CD14-positive monocyte (primary cell): Measurements from ENCODE around the gene GLYATL1. TPM values are rescaled to one million over a fixed set of nuclear protein-coding genes. Genes with fewer than 3 reads are reported as not detected.

ENCODE experiments used
- DNase-seq, 3 donors: peaks; one replicate each; pipeline ENCODE4 v3.0.0-alpha.2; 2011 to 2022
- H2AFZ ChIP-seq: 2 replicates; pipeline ENCODE4 v1.6.0; 2012; ENCODE audit warnings: mild to moderate bottlenecking, low read depth, low read length, inconsistent platforms; ENCODE audit not compliant: insufficient read depth, poor library complexity, severe bottlenecking
- H3K27ac ChIP-seq, 2 donors: 1 replicate in 1 of 2; 2 replicates in 1 of 2; pipeline ENCODE4 v1.5.1; 2012 to 2013; ENCODE audit warnings: low read length in 2 of 2, control low read depth in 1 of 2, inconsistent platforms in 1 of 2, low read depth in 1 of 2, mild to moderate bottlenecking in 1 of 2
- H3K27me3 ChIP-seq, 2 donors: one replicate each; pipeline versions ENCODE4 v1.6.0 to v1.6.1; 2011 to 2013; ENCODE audit warnings: low read length in 2 of 2; ENCODE audit not compliant: control insufficient read depth in 2 of 2, insufficient read depth in 2 of 2
- H3K36me3 ChIP-seq, 2 donors: replicated peaks in 1 of 2; 1 replicate in 1 of 2; 2 replicates in 1 of 2; pipeline versions ENCODE4 v1.5.1 to v1.6.1; 2012 to 2013; ENCODE audit warnings: low read length in 2 of 2, control low read depth in 1 of 2, inconsistent platforms in 1 of 2, mild to moderate bottlenecking in 1 of 2; ENCODE audit not compliant: insufficient read depth in 2 of 2, control insufficient read depth in 1 of 2
- H3K4me1 ChIP-seq, 2 donors: 1 replicate in 1 of 2; 2 replicates in 1 of 2; pipeline versions ENCODE4 v1.5.1 to v1.6.1; 2012 to 2013; ENCODE audit warnings: low read length in 2 of 2, control low read depth in 1 of 2, inconsistent platforms in 1 of 2, mild to moderate bottlenecking in 1 of 2, moderate library complexity in 1 of 2; ENCODE audit not compliant: insufficient read depth in 2 of 2, control insufficient read depth in 1 of 2
- H3K4me2 ChIP-seq: replicated peaks from 2 replicates; pipeline ENCODE3; 2012; ENCODE audit warnings: low read length, moderate library complexity, mild to moderate bottlenecking; ENCODE audit not compliant: poor library complexity, severe bottlenecking; ENCODE audit errors: extremely low read depth
- H3K4me3 ChIP-seq, 3 experiments: fragments of 200-600 bp in 1 of 3; sonication (generic) in 1 of 3; replicated peaks in 1 of 3; 1 replicate in 2 of 3; 2 replicates in 1 of 3; pipeline ENCODE4 v1.5.1; 2011 to 2013; ENCODE audit warnings: low read length in 3 of 3, mild to moderate bottlenecking in 3 of 3, control low read depth in 2 of 3, low read depth in 2 of 3, inconsistent platforms in 1 of 3, moderate library complexity in 1 of 3
- H3K79me2 ChIP-seq: 2 replicates; pipeline ENCODE4 v1.6.0; 2012; ENCODE audit warnings: mild to moderate bottlenecking, control low read depth, inconsistent platforms, low read length, moderate library complexity; ENCODE audit not compliant: insufficient read depth
- H3K9ac ChIP-seq: 2 replicates; pipeline ENCODE4 v1.6.0; 2017; ENCODE audit warnings: low read length, mild to moderate bottlenecking; ENCODE audit not compliant: insufficient read depth, poor library complexity, severe bottlenecking
- H3K9me3 ChIP-seq, 2 donors: replicated peaks in 1 of 2; 1 replicate in 1 of 2; 2 replicates in 1 of 2; pipeline versions ENCODE4 v1.5.1 to v1.6.1; 2012 to 2013; ENCODE audit warnings: low read length in 2 of 2, control low read depth in 1 of 2; ENCODE audit not compliant: control insufficient read depth in 1 of 2, insufficient read depth in 1 of 2
- H4K20me1 ChIP-seq: 2 replicates; pipeline ENCODE4 v1.6.0; 2012; ENCODE audit warnings: mild to moderate bottlenecking, low read length, control low read depth, moderate library complexity; ENCODE audit not compliant: insufficient read depth
- H3K27ac Mint-ChIP-seq, 7 donors: one replicate each; pipeline ENCODE4 v1.8.0; 2020; ENCODE audit warnings: mild to moderate bottlenecking in 7 of 7, mixed read lengths in 7 of 7, moderate library complexity in 6 of 7, inconsistent platforms in 2 of 7
- H3K27me3 Mint-ChIP-seq, 3 donors: one replicate each; pipeline ENCODE4 v1.8.0; 2021 to 2022; ENCODE audit warnings: low read depth in 3 of 3, mild to moderate bottlenecking in 3 of 3, mixed read lengths in 3 of 3, moderate library complexity in 3 of 3, inconsistent platforms in 1 of 3
- H3K36me3 Mint-ChIP-seq, 2 donors: one replicate each; pipeline ENCODE4 v1.8.0; 2020; ENCODE audit warnings: mixed read lengths in 2 of 2, inconsistent platforms in 1 of 2, mild to moderate bottlenecking in 1 of 2
- H3K4me1 Mint-ChIP-seq: one replicate; pipeline ENCODE4 v1.8.0; 2020; ENCODE audit warnings: mild to moderate bottlenecking, mixed read lengths
- H3K4me3 Mint-ChIP-seq, 2 donors: one replicate each; pipeline ENCODE4 v1.8.0; 2020; ENCODE audit warnings: mild to moderate bottlenecking in 2 of 2, mixed read lengths in 2 of 2, moderate library complexity in 1 of 2
- H3K9me3 Mint-ChIP-seq, 7 donors: one replicate each; pipeline ENCODE4 v1.8.0; 2020 to 2022; ENCODE audit warnings: mixed read lengths in 7 of 7, mild to moderate bottlenecking in 6 of 7, moderate library complexity in 6 of 7, inconsistent platforms in 2 of 7
- WGBS: methylation state at CpG from one replicate; pipeline ENCODE4 v1.1.5; 2013; ENCODE audit warnings: missing lambda C conversion rate; ENCODE audit not compliant: insufficient coverage; 5-methylcytosine and 5-hydroxymethylcytosine counted together
- intact Hi-C, 2 donors: fragments of 100-400 bp; cut with micrococcal nuclease; formaldehyde crosslinking; loops; one replicate each; pipeline versions ENCODE4 v1.15.0 to v1.15.1; 2023
- polyA plus RNA-seq, 3 donors: library from polyadenylated mRNA; depleted of rRNA in 1 of 3; unstranded in 2 of 3; stranded (reverse) in 1 of 3; fragments of 300-500 nt in 2 of 3; fragments of >200 nt in 1 of 3; fragmentation: Illumina TruSeq in 2 of 3; gene quantifications; 1 replicate in 2 of 3; 2 replicates in 1 of 3; pipeline ENCODE4 v1.2.3, GENCODE V29; 2012 to 2021
- TF ChIP-seq, protein P1 (sequence below): fragments of 200-600 bp; IDR thresholded peaks from one replicate; pipeline ENCODE4 v1.8.0; 2022; ENCODE audit warnings: antibody characterized with exemption, mild to moderate bottlenecking

GLYATL1 gene
- polyA plus RNA-seq, 3 donors, result not detected

- no peaks in the 10 kb centered on the region for H3K36me3 Mint-ChIP-seq
- WGBS, result no CpG with 5 or more reads among the region's 1 CpG
- Histone ChIP-seq H2AFZ (no peak overlapping the region), H3K27me3 (no peaks in the 10 kb centered on the region), H3K27ac (no peak overlapping the region), H3K4me1 (no peaks in the 10 kb centered on the region), H4K20me1 (no peaks in the 10 kb centered on the region), H3K4me3 (no peak overlapping the region), H3K4me2 (no peak overlapping the region), H3K9me3 (no peaks in the 10 kb centered on the region), H3K36me3 (no peaks in the 10 kb centered on the region), H3K79me2 (no peaks in the 10 kb centered on the region), H3K9ac (no peak overlapping the region)
- DNase-seq, result no peak
- no peaks in the 10 kb centered on the region for H3K4me1 Mint-ChIP-seq
- H3K27ac Mint-ChIP-seq, result no peak overlapping the region
- peaks cover 0 to 3% (median 0%) of the 10 kb centered on the region in 7 donors for H3K9me3 Mint-ChIP-seq
- intact Hi-C loops, result no loop called here
- H3K27me3 Mint-ChIP-seq, result peaks cover 0 to 3% (median 2%) of the 10 kb centered on the region in 3 donors
- H3K4me3 Mint-ChIP-seq, result no peak overlapping the region
- TF ChIP-seq, protein P1, sequence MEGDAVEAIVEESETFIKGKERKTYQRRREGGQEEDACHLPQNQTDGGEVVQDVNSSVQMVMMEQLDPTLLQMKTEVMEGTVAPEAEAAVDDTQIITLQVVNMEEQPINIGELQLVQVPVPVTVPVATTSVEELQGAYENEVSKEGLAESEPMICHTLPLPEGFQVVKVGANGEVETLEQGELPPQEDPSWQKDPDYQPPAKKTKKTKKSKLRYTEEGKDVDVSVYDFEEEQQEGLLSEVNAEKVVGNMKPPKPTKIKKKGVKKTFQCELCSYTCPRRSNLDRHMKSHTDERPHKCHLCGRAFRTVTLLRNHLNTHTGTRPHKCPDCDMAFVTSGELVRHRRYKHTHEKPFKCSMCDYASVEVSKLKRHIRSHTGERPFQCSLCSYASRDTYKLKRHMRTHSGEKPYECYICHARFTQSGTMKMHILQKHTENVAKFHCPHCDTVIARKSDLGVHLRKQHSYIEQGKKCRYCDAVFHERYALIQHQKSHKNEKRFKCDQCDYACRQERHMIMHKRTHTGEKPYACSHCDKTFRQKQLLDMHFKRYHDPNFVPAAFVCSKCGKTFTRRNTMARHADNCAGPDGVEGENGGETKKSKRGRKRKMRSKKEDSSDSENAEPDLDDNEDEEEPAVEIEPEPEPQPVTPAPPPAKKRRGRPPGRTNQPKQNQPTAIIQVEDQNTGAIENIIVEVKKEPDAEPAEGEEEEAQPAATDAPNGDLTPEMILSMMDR, result no peak
These were observed 740 bp downstream of the GLYATL1 start for GRCh38 chr11:58940028-58940427.

GRCh38 chr11:58941838-58942237 is 2.5 kb downstream of the GLYATL1 start:
- Histone ChIP-seq H3K4me1 (no peaks in the 10 kb centered on the region), H3K4me3 (no peak overlapping the region), H3K9ac (no peak overlapping the region), H3K79me2 (no peaks in the 10 kb centered on the region), H4K20me1 (no peaks in the 10 kb centered on the region), H3K9me3 (no peaks in the 10 kb centered on the region), H3K27me3 (no peaks in the 10 kb centered on the region), H3K27ac (no peak overlapping the region), H3K36me3 (no peaks in the 10 kb centered on the region), H2AFZ (no peak overlapping the region), H3K4me2 (no peak overlapping the region)
- Mint-ChIP-seq H3K9me3 (peaks cover 0 to 3% (median 0%) of the 10 kb centered on the region in 7 donors), H3K27me3 (peaks cover 0 to 3% (median 2%) of the 10 kb centered on the region in 3 donors), H3K27ac (no peak overlapping the region), H3K36me3 (no peaks in the 10 kb centered on the region), H3K4me3 (no peak overlapping the region), H3K4me1 (no peaks in the 10 kb centered on the region)
- DNase-seq, result no peak
- no CpG with 5 or more reads among the region's 1 CpG for WGBS
- TF ChIP-seq, protein P1, result no peak
- intact Hi-C loops, result no loop called here
